Right renal pelvis (tissue), 4 donors: Measurements from ENCODE around the gene APOBEC3G. TPM values are rescaled to one million over a fixed set of nuclear protein-coding genes. Genes with fewer than 3 reads are reported as not detected.
"Not testable (repeated sequence)": the region's sequence is repeated elsewhere in the genome, so short reads cannot be mapped to it uniquely, and the experiment has no call there.

ENCODE experiments used
- DNase-seq, 4 donors: peaks; one replicate each; pipeline ENCODE4 v3.0.0-alpha.2; 2013; ENCODE audit warnings: low read depth in 4 of 4, low spot score in 3 of 4, missing footprints in 1 of 4
- polyA plus RNA-seq, 4 donors: library from polyadenylated mRNA; unstranded; fragments of 120-200 nt; gene quantifications; one replicate each; pipeline ENCODE4 v1.2.1, GENCODE V29; 2013; ENCODE audit not compliant: insufficient read length in 4 of 4

The APOBEC3G gene
- polyA plus RNA-seq: 1 to 10 TPM; 6.6 to 9.8 (median 8.1) TPM

GRCh38 chr22:39077026-39077840, at the start of gene APOBEC3G:
TSS of gene APOBEC3G (plus strand) at chr22:39077275. CDS start at chr22:39077362, 87 bp downstream.
- DNase-seq: not testable (repeated sequence)

- no peak for DNase-seq
These were observed 49.4 kb upstream of the APOBEC3G start for GRCh38 chr22:39027717-39028116.

GRCh38 chr22:39028281-39028680, 48.8 kb upstream of the APOBEC3G start:
- DNase-seq: no peak

- DNase-seq: no peak
These were observed 47.8 kb upstream of the APOBEC3G start for GRCh38 chr22:39029227-39029626.

- no peak for DNase-seq
These were observed 46.4 kb upstream of the APOBEC3G start for GRCh38 chr22:39030705-39031104.

GRCh38 chr22:39031434-39032295, 45.4 kb upstream of the APOBEC3G start:
- not testable (repeated sequence) for DNase-seq

GRCh38 chr22:39037071-39037470, 40.0 kb upstream of the APOBEC3G start:
- not testable (repeated sequence) for DNase-seq

- no peak for DNase-seq
These were observed 37.6 kb upstream of the APOBEC3G start for GRCh38 chr22:39039306-39040126.

- not testable (repeated sequence) for DNase-seq
These were observed 36.9 kb upstream of the APOBEC3G start for GRCh38 chr22:39040155-39040537.

- peak in 3 of 4 donors; percentile 16 to 37 (median 24) for DNase-seq
These were observed 36.4 kb upstream of the APOBEC3G start, which contains the start of gene APOBEC3F for GRCh38 chr22:39040538-39041296. TSS of gene APOBEC3F (plus strand) at chr22:39040864. CDS start at chr22:39040961, 97 bp downstream.

GRCh38 chr22:39041908-39042307, 35.2 kb upstream of the APOBEC3G start:
- DNase-seq: no peak

GRCh38 chr22:39043063-39043462, 34.0 kb upstream of the APOBEC3G start:
- DNase-seq: not testable (repeated sequence)

- DNase-seq: not testable (repeated sequence)
These were observed 31.9 kb upstream of the APOBEC3G start for GRCh38 chr22:39045136-39045535.

- not testable (repeated sequence) for DNase-seq
These were observed 27.6 kb upstream of the APOBEC3G start for GRCh38 chr22:39049486-39049885.

- DNase-seq: not testable (repeated sequence)
These were observed 25.1 kb upstream of the APOBEC3G start for GRCh38 chr22:39051844-39052495.

- no peak for DNase-seq
These were observed 21.4 kb upstream of the APOBEC3G start for GRCh38 chr22:39055658-39056057.

GRCh38 chr22:39061290-39061689, 15.8 kb upstream of the APOBEC3G start:
- not testable (repeated sequence) for DNase-seq

GRCh38 chr22:39061951-39062350, 15.1 kb upstream of the APOBEC3G start:
- DNase-seq: not testable (repeated sequence)

- DNase-seq: not testable (repeated sequence)
These were observed 13.2 kb upstream of the APOBEC3G start for GRCh38 chr22:39063904-39064303.
